HG03280 (cell line): ENCODE results near the gene CDH24.

Experiments
- ATAC-seq: cut with Tn5 transposase; IDR thresholded peaks from one replicate; pipeline ENCODE4 v1.9.1; 2021; ENCODE audit warnings: mild to moderate bottlenecking, moderate library complexity; ENCODE audit not compliant: unreplicated experiment

The CDH24 gene

DNA sequence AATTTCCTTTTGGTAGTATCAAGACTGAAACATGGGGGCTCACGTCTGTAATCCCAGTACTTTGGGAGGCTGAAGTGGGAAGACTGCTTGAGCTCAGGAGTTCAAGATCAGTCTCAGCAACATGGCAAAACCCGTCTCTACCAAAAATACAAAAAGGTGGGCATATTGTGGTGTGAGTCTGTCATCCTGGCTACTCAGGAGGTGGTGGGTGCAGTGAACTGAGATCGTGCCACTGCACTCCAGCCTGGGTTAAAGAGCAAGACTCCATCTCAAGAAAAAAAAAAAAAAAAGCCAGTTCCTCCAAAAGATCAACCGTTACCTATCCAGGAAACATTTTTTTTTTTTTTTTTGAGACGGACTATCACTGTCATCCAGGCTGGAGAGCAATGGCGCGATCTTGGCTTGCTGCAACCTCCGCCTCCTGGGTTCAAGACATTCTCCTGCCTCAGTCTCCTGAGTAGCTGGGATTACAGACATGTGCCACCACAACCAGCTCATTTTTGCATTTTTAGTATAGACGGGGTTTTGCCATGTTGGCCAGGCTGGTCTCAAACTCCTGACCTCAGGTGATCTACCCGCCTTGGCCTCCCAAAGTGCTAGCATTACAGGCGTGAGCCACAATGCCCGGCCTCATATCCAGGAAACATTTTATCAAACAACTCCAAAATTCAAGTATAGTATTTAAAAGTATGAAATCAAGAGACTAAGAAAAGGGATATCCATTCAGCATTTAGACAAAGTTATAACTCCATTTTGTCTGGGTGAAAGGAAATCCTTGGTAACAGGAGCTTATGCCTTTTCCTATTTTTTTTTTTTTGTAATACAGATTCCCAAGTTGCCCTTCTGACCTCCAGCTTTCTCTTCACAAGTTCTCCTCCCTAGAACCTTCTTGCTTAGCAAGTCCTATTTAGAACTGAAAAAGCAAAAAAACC, 34.2 kb upstream of the CDH24 start:
- no peak for ATAC-seq

DNA sequence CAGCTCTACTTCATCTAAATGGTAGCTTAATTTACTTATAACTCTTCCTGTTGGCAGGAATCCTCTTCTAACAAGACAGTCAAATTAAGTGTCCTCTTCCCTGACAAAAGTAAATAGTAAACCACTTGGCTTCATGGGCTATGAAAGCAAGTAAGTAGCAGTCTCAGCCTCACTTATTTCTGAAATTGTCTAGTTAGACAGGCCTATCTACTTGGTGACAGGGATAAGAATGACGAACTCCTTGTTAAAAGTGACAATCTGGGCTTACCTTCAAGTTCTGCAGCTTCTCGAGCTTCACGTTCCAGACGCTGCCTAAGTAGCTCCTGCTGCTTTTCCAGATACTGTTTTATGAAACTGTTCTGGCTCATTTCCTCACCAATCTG, 32.9 kb upstream of the CDH24 start:
- no peak for ATAC-seq

DNA sequence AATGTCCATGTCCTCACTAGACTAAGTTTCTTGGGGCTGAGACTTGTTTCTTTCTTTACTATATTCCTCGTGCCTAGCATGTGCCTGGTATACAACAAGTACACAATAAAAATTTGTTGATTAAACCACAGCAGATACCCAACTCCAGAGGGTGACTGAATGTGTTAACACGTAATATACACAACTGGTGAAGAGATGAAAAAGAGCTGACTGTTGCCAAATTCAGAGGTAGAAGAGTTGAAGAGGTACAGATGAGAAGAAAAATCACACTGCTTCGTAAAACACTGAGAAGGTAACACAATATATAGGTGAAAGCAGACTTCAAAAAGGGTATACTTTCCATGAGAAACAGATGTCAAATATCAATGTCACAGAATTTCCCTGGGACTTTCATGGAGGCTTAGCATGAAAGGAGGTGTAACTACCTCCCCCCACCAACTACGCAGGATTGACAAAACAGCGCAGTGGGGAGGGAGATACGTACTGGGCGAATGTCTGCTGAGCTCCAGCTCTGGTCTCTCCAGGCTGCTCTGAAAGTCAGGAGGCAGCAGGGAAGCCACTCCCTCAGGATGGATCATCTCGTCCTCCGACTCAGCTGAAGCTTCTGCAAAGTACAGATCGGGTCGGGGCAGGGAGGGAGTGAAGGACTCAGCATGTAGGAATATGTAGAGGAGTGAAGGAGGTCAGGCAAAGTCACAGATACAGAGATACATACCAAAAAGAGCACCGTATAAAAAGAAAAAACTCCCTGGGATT, 32.4 kb upstream of the CDH24 start:
- ATAC-seq: no peak

DNA sequence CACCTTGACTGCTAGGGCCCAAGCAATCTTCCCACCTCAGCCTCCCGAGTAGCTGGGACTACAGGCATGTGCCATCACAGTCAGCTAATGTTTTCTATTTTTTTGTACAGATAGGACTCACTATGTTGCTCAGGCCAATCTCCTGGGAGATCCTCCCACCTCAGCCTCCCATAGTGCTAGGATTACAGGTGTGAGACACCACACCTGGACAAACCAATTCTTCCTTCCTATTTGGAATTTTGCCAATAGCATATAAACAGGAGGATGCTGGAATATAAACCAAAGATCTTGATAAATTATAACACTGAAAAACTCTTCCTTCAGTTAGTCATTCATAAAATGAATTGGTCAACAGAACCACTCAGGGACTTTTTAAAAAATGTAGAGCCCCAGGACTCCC, 29.2 kb upstream of the CDH24 start:
- ATAC-seq: no peak

DNA sequence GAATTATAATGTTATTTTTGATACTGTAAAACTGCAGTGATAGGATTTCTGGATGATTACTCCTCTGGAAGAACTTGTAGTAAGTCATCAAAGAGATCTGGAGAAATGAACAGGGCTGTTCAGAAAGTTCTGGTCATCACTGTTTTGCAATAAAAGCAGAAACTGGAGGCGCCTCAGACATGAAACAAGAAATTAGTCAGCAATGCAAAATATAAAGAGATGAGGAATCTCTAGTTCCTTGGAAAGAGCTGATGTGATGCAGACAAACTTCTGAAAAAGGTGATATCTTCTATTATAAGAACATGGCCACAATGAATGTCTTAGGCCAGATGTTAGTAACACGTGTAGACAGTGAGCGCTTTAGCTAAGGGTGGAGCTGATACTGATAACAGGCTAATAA, 28.1 kb upstream of the CDH24 start:
- no peak for ATAC-seq

DNA sequence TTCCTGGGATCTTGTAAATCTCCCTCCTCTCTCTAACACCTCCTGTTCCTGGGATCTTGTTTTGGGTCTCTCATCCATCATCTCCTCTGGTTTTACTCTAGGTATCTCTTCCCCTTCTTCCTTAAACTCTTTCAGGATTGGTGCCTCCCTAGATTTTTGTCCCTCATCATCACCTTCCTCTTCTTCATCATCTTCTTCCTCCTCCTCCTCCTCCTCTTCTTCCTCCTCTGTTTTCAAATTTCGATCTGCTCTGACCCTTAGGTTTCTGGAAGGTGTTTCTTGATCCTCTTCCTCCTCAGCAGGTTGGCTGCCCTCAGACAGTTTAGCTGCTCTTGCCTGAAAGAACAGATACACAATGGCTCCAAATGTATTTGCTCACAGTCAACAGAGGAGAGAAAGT, 23.2 kb upstream of the CDH24 start:
- ATAC-seq: no peak

DNA sequence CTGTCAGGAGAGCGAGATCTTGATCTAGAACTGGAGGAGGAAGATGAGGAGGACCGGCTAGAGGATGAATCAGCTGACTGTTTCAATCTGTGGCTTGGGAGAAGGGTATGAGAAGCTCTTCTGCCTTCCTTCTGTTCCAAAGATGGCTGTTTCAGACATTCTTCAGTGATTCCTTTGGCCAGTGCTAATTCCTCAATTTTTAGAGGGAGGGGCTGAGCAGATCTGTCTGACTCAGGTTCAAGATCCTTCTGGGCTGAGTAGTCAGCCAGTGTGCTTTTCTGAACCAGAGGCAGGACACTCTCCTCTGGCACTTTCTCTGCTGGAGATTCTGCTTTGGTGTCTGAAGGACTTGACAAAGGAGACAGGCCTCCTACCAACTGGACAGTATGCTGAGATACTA, 22.4 kb upstream of the CDH24 start:
- no peak for ATAC-seq

DNA sequence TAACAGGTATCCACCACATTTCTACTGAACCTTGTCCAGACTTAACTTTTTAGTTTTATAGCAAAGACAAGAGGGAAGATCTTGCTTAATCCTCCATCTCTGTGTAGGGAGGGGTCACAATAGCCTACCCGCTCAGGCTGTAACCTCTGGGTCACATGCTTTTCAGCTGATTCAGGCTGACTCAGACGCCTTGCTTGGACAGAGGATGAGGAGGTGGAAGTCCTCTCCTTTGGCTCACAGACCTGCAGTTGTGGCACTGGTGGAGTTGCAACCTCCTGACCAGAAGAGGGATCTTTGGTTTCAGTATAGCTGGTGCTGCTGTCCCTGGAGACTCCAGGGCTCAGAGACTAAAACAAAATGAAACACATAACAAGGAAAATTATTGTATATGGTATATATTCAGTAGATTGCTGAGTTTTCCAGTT, 21.4 kb upstream of the CDH24 start:
- no peak for ATAC-seq

DNA sequence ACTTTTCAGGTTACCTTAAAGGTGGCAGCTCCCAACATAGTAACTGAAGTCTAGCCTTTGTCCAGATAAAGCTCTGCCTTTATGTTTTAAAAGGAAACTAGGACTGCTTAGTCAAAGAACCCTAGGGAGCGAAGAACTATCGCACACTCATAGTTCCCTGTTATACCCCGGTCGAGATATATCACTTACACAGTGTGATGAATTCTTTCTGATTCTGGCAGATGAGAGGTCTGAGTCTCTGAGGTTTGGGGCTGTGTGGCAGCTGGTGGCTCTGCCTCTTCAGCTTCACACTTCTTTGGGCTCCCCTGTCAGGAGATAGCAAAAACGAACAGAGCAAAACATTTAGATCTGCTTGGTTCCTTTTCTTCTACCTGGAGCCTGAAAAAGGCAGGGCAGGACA, 20.6 kb upstream of the CDH24 start:
- no peak for ATAC-seq

DNA sequence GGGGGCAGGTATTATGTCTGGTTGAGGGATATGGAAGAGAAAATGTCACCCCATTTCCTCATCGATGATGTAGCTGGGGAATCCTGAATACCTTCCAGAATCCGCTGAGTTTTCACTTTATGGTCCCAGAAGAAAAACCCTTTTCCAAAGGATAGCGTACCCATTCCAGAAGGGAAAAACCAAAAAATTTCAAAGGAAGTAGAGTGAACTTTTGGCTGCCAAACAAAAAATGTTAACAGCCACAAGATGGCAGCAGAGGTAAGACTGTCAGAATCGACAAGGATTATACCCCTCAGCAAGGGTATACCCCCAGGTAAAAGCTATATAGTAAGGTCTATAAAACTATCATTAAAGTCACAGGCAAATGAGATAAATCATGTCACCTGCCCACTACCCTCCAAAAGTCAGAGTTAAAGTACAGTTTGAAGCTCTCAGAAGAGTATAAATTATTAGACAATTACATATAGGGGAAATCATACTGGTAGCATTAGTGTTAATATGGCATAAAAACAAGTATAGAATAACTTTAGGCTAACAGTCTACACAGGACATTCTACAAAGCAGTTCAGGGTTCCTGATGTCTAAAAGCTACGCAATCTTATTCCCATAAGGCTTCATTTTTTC, 19.6 kb upstream of the CDH24 start:
- ATAC-seq: no peak

DNA sequence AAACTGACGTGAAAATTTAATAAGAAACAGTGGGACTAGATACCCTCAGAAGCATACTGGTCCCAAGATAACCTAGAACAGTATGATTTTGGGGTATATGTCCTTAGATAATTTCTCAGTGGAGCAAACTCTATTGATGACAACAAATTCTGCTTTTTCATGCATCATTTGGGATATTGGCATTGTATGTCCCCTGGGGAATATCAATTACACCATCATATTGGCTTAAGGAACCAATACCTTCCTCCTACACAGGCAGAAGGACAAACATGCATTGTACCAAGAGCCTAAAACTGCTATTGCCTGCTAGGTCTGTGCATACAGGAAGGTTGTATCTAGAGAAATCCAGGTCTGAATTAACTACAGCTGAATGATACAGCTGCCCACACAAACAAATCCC, 17.6 kb upstream of the CDH24 start:
- ATAC-seq: no peak

DNA sequence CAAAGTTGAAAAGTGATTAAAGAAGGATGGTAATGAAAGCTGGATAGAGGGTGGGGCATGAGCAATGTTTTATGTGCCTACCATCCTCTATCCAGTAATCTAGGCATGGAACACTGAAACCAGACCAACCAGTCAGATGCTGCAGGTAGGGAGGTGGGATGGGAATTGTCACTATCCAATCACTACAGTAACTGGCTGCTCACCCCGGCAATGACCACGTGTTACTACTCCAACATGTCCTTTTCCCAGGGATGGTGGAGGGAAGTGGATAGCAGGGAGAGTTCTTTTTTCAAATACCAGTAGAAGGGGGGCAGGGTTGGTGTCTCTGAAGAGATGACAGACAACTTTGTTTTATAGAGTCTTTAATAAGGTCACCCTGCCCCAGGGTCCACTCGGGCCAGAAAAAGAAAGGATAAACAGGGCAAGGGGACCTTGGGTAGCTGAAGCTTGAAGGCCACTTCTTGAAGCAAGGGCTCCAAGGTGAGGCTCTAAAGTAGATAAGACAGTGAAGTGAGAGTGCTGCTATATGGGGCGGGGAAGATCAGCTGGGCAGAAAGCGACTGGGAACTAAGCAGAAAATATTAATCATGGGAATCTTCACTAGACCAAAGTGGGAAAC, 14.7 kb upstream of the CDH24 start:
- no peak for ATAC-seq

DNA sequence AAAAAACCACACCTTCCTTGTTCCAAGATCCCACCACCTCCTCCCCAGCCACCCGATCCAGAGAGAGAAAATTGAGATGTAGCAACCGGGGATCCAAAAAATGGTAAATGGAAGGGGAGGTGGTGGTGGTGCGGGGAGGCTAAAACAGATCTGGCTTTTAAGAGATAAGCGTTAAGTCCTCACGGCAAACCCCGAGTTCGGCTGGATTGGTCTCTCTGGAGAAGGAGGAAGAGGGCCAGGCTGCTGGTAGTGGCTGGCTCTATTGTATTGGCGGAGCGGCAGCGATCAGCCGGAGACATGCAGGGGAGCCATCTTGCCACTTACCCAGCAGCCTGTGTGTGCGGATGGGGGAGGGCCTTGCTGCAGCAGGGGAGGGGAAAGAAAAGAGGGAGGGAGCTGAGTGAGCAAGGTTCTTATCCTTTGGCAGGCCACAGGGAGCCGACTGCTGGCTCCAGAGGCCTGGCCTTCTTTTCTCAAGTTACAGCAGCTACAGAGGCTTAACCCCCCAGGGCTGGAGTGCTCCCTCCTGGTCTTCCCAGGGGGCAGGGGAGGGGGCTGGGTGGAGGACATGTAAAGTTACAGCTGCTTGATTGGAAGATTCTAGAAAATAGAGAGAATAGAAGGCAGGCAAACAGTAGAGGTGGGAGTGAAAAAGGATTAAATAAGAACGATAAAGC, 14.1 kb upstream of the CDH24 start:
- ATAC-seq: peak; percentile 87

DNA sequence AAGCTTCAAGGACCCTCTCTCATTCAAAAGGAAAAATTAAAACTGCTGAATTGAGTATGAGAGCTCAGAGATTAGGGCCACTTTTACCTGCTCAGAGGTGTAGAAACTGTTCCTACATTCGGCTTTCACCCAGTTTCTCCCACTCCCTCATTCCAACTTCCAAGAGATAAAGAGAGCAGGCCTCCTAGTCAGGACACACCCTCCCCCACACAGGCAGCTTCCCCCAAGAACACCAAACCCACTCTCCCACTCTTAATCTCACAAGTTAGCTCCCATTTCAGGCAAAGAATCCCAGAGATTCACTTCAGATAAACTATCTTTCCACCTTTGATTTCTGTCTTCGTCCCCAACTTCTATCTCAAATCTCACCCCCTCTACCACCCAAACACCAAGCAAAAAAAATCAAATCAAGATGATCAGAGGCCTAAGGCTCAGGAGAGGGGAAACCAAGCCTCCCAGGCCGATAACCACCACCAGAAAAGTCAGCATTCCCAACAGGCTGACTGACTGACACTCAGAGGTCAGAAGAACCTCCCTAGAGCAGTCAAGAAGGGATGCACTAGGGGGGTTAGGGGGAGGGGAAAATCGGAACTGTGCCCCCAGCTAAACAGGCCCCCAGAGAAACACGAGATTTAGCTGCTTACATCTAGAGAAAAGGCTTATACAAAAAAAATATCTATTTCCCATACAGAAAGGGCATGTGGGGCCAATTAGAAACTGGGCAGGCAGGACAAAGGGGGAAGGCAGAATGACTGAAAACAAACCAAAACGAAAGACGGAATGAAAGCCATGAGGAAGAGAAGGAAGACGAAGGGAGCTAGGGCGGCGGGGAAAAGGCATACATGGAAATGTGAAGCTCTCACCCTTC, 13.2 kb upstream of the CDH24 start:
- no peak for ATAC-seq

DNA sequence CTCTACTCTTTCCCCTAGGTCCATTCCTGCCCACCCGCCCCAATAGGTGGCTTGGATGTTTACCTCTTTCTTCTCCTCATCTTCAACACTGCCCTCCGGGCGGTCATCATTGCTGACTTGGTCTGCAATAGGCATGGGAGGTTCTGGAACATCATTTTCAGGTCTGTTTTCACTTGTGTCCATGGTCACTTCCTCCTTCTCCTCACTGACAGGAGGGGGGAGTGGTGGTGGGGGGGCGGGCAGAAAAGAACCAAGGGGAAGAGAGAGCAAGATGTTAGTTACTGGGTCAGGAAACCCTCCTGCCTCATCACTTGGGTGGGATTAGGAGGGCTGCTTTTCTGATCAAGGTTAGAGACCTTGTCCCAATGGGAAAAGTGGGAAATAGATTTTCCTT, 12.1 kb upstream of the CDH24 start:
- ATAC-seq: no peak

DNA sequence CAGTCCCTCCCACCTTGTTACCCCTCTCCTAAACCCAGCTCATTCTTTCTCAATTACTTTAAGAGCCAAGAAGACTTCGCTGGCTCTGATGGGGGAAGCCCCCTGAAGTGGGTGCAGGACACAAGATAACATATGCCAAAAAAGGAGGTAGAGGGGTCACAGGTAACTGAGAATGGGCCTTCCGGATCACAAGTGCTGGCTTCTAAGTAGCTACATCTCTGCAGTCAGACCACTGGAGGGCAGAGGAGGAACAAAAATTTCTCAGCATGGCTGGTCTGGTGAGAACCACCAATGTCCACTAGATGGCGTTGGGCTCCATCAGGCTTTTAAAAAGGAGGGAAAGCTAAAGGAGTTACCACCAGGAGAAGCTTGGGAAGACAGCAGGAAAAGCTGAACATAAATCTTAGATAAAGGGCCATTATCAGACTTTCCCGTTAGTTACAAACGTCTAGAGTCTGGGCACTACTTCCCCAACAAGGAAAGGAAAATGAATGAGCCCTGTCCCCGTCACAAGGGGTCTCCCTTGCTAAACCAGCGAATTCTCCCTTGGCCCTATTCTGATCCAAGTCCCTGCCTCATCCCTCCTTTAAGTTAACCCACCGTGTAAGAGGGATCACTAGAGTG, 11.6 kb upstream of the CDH24 start:
- ATAC-seq: peak; percentile 75

DNA sequence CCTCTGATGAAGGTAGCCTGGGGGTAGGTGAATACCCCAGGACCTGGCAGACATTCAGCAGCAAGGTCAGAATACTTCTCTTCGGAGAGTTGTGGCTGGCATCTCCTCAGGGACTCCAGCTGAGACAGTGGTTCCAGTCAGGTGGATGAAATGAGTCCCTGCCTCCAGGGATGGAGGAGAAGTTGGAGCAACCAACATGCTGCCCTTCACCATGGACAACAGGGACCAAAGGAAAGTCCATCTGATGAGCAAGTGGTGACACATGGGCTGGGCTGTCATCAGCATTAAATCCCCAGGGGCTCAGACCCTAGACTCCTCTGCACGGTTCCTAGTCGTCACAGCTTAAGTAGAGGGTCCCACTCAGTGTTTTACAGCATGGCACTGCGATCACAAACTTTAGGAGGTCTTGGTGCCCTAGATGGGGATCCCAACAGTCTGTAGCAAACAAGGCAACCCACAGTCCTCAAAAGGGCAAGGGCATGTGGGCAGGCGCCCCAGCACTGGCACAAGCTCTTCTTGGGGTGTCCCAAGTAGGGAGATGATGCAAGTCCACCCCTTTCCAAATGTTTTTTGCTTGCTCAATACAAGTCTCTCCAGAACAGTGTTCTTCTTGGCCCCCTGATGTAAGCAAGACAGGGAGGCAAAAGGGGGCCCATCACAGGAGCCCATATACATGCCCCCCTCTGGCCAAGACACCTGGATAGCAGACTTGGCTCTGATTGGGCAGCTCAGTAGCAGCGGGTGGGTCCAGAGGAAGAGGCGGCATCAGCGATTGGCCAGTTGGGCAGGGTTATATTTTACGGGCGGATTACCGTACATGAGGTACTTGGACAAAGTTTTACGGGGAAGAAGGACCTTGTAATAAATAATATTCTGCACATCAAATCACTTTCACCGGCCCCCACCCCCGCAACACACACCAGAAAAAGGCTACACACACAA, 10.8 kb upstream of the CDH24 start:
- no peak for ATAC-seq
